ENCODE results near the gene APOBEC3B.
"Not testable (repeated sequence)": the region's sequence is repeated elsewhere in the genome, so short reads cannot be mapped to it uniquely, and the experiment has no call there.

APOBEC3B gene

DNA sequence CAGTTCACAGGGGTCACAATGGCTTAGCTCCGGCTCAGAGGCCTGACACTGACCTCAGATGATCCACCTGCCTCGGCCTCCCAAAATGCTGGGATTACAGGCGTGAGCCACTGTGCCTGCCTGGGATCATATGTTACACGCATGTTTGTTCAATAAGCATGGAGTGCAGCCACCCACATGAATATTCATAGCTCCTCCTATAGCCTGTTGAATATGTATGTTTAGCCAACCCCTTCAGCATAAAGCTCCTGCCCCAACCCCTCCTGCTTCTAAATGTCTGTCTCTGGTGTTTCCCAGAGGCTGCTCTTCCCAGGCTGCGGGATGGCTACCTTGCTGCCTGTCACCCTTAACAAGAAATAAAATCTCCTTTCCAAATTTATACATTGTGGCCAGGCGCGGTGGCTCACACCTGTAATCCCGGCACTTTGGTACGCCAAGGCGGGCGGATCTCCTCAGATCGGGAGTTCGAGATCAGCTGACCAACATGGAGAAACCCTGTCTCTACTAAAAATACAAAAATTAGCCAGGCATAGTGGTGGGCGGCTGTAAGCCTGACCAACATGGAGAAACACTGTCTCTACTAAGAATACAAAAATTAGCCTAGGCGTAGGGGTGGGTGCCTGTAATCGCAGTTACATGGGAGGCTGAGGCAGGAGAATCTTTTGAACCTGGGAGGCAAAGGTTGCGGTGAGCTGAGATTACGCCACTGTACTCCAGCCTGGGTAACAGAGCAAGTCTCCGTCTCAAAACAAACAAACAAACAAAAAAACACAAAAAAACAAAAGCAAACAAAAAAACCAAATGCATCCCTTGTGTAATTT, 57.4 kb downstream of the APOBEC3B start:
- DNase-seq, result no peak

DNA sequence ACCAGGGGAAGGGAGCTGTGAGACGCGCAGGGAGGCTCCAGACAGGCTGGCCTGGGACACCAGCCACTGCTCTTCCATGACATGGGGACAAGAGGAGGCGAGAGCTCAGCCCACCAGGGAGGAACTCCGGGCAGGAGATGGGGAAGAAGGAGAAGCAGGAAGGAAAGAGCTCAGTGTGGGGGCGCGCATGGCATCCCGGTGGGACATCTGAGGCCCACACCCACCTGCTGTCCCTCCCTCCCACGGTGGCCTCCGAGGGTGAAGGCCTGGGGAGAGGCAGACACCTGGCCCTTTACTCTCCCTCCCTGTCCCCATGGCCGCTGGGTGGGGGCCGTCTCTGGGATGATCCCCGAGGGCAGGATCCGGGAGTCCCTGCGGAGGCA, 58.0 kb downstream of the APOBEC3B start:
- not testable (repeated sequence) for DNase-seq

DNA sequence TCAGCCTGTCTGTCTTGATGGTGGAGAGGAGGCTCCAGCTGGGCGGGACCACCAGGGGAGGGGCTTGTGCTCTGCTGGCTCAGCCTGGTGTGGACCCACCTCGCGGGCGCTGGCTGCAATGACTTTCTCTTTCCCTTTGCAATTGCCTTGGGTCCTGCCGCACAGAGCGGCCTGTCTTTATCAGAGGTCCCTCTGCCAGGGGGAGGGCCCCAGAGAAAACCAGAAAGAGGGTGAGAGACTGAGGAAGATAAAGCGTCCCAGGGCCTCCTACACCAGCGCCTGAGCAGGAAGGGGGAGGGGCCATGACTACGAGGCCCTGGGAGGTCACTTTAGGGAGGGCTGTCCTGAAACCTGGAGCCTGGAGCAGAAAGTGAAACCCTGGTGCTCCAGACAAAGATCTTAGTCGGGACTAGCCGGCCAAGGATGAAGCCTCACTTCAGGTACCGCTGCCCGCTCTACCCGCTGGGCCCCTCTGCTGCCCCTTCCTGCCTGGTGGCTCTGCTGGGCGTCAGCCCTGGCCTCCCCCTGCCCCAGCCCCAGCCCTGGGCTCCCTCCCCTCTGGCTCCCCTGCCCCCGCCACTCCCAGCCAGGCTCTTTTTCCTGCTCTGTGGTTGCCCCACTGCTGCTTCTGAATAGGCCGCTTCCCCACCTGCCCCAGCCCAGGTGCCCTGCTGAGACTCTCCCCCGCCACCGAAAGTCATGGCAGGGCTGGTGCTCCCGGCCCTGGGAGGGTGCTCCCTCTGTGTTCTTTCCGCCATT, 58.6 kb downstream of the APOBEC3B start, which contains the start of gene APOBEC3F:
Gene APOBEC3F, plus strand, starts transcription at position 327 of the 759 bp plus-strand sequence. Its CDS starts 97 bp downstream, at position 424.
- DNase-seq, result peak; percentile 94

DNA sequence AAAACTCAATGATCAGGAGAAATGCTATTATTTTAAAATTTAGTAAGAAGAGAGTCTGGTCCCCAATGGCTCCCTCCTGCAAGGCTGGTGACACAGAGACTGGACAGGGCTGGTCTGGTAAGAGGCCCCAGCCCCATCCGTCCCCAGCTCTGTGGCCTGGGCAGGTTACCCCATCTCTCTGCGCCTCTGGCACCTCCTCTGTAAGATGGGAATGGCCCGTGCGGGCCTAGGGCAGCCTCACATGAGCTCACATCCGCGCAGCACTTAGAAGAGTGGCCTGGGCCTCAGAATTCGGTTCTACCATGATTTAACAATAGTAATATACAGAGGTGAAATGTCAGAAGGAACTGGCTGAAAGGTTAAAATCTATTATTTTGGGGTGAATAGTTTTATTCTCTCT, 59.8 kb downstream of the APOBEC3B start:
- DNase-seq, result no peak

Measured in OCI-M1 (cell line).